ENCODE data around the gene EIF4E1B. TPM values are rescaled to one million over a fixed set of nuclear protein-coding genes. Genes with fewer than 3 reads are reported as not detected.

Gene EIF4E1B
- total RNA-seq, 1 donor from 2014 or later = not detected

GRCh38 chr5:176637556-176637955, 7.1 kb downstream of the EIF4E1B start:
- peaks cover 11% of the 10 kb centered on the region for H3K36me3 Mint-ChIP-seq (ENCODE audit: unreplicated experiment)
- H3K9me3 Mint-ChIP-seq (ENCODE audit: unreplicated experiment) = peaks cover 3% of the 10 kb centered on the region
- TF ChIP-seq, protein P1, sequence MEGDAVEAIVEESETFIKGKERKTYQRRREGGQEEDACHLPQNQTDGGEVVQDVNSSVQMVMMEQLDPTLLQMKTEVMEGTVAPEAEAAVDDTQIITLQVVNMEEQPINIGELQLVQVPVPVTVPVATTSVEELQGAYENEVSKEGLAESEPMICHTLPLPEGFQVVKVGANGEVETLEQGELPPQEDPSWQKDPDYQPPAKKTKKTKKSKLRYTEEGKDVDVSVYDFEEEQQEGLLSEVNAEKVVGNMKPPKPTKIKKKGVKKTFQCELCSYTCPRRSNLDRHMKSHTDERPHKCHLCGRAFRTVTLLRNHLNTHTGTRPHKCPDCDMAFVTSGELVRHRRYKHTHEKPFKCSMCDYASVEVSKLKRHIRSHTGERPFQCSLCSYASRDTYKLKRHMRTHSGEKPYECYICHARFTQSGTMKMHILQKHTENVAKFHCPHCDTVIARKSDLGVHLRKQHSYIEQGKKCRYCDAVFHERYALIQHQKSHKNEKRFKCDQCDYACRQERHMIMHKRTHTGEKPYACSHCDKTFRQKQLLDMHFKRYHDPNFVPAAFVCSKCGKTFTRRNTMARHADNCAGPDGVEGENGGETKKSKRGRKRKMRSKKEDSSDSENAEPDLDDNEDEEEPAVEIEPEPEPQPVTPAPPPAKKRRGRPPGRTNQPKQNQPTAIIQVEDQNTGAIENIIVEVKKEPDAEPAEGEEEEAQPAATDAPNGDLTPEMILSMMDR (IDR thresholded peaks at IDR 0.05; ENCODE audit: partially characterized antibody, unreplicated experiment) = no peak
- no peak overlapping the region for H3K4me3 Mint-ChIP-seq (ENCODE audit: unreplicated experiment)
- no peak for DNase-seq
- peaks cover 2% of the 10 kb centered on the region for H3K4me1 Mint-ChIP-seq (ENCODE audit: low read depth, unreplicated experiment)
- H3K27me3 Mint-ChIP-seq (ENCODE audit: unreplicated experiment) = peaks cover 6% of the 10 kb centered on the region
- H3K27ac Mint-ChIP-seq (ENCODE audit: unreplicated experiment) = no peak overlapping the region

DNA sequence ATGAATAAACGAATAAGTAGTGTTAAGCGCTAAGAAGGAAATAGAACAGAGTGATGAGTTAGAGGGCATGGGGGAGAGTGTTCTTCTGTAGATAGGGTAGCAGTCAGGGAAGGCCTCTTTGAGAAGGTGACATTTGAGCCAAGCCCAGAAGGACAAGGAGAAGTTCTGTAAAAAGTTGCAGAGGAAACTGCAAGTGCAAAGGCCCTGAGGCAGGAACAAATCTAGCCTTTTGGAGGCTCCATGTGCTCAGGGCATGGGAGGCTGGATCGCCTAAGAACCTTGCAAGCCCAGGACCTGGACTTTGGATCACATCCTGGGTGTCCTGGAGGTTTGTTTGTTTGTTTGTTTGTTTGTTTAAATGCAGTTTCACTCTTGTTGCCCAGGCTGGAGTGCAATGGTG, 8.0 kb downstream of the EIF4E1B start:
- TF ChIP-seq, protein P1 (IDR thresholded peaks at IDR 0.05; ENCODE audit: partially characterized antibody, unreplicated experiment) = no peak
- Mint-ChIP-seq H3K4me3 (ENCODE audit: unreplicated experiment) (no peak overlapping the region), H3K27ac (ENCODE audit: unreplicated experiment) (no peak overlapping the region), H3K36me3 (ENCODE audit: unreplicated experiment) (peaks cover 11% of the 10 kb centered on the region), H3K9me3 (ENCODE audit: unreplicated experiment) (peaks cover 3% of the 10 kb centered on the region), H3K27me3 (ENCODE audit: unreplicated experiment) (peaks cover 6% of the 10 kb centered on the region), H3K4me1 (ENCODE audit: low read depth, unreplicated experiment) (peaks cover 2% of the 10 kb centered on the region)
- no peak for DNase-seq

DNA sequence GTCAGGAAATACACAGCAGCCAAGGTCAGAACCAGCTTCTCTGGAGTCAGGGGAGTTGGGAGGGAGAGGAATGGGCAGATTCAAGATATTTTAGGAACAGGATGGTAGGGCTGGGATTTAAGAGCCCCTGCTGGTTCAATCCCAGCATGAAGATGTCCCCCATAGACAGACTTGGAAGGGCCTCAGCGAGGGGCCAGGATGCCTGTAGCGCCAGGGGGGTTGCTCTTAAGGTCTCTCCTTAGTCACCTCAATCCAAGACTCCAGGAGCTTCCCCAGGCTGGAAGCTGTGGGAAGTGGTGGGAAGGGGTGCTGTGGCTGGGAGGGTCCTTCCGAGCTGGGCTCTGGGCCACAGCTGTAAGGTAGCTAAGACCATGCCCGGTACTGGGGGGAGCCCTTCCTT, 8.7 kb downstream of the EIF4E1B start:
- no peak for DNase-seq
- Mint-ChIP-seq H3K9me3 (ENCODE audit: unreplicated experiment) (peaks cover 3% of the 10 kb centered on the region), H3K4me3 (ENCODE audit: unreplicated experiment) (no peak overlapping the region), H3K27ac (ENCODE audit: unreplicated experiment) (no peak overlapping the region), H3K4me1 (ENCODE audit: low read depth, unreplicated experiment) (peaks cover 3% of the 10 kb centered on the region), H3K36me3 (ENCODE audit: unreplicated experiment) (peaks cover 11% of the 10 kb centered on the region), H3K27me3 (ENCODE audit: unreplicated experiment) (peaks cover 6% of the 10 kb centered on the region)
- TF ChIP-seq, protein P1 (IDR thresholded peaks at IDR 0.05; ENCODE audit: partially characterized antibody, unreplicated experiment) = no peak

- H3K4me1 Mint-ChIP-seq (ENCODE audit: low read depth, unreplicated experiment) = peaks cover 6% of the 10 kb centered on the region
- DNase-seq = no peak
- peaks cover 9% of the 10 kb centered on the region for H3K27me3 Mint-ChIP-seq (ENCODE audit: unreplicated experiment)
- H3K36me3 Mint-ChIP-seq (ENCODE audit: unreplicated experiment) = peaks cover 11% of the 10 kb centered on the region
- no peak overlapping the region for H3K27ac Mint-ChIP-seq (ENCODE audit: unreplicated experiment)
- H3K4me3 Mint-ChIP-seq (ENCODE audit: unreplicated experiment) = no peak overlapping the region
- peaks cover 1% of the 10 kb centered on the region for H3K9me3 Mint-ChIP-seq (ENCODE audit: unreplicated experiment)
- TF ChIP-seq, protein P1 (IDR thresholded peaks at IDR 0.05; ENCODE audit: partially characterized antibody, unreplicated experiment) = no peak
These were observed 9.5 kb downstream of the EIF4E1B start for GRCh38 chr5:176639981-176640380.

DNA sequence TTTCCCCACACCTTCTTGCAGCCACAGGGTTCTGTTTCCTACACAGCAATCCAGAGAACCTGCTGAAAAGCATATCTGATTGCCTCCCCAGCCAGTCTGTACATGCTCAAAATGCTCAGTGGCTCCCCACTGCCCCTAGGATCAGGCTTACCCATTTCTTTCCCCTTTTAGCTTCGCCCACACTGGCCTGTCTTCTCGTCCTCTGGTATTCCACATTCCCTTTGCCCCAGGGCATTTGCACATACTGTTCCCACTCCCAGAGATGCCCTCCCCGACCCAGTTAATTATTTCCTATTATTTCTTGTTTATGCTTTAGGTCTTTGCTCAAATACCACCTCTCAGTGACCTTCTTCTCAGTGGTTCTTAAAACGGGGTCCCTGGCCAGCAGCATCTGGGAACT, 10.1 kb downstream of the EIF4E1B start:
- Mint-ChIP-seq H3K4me1 (ENCODE audit: low read depth, unreplicated experiment) (peaks cover 6% of the 10 kb centered on the region), H3K4me3 (ENCODE audit: unreplicated experiment) (no peak overlapping the region), H3K36me3 (ENCODE audit: unreplicated experiment) (peaks cover 11% of the 10 kb centered on the region), H3K9me3 (ENCODE audit: unreplicated experiment) (peaks cover 3% of the 10 kb centered on the region), H3K27ac (ENCODE audit: unreplicated experiment) (peak overlapping the region; percentile 56), H3K27me3 (ENCODE audit: unreplicated experiment) (peaks cover 7% of the 10 kb centered on the region)
- TF ChIP-seq, protein P1 (IDR thresholded peaks at IDR 0.05; ENCODE audit: partially characterized antibody, unreplicated experiment) = no peak
- DNase-seq = no peak

All from glutamatergic neuron (in vitro differentiated cells).